GM19463 (cell line): ENCODE measurements around the gene NOS2.
"Not testable (repeated sequence)": the region's sequence is repeated elsewhere in the genome, so short reads cannot be mapped to it uniquely, and the experiment has no call there.

Source experiments
- ATAC-seq: cut with Tn5 transposase; IDR thresholded peaks from one replicate; pipeline ENCODE4 v1.9.1; 2021; ENCODE audit warnings: mild to moderate bottlenecking, moderate library complexity; ENCODE audit not compliant: unreplicated experiment

NOS2 gene

DNA sequence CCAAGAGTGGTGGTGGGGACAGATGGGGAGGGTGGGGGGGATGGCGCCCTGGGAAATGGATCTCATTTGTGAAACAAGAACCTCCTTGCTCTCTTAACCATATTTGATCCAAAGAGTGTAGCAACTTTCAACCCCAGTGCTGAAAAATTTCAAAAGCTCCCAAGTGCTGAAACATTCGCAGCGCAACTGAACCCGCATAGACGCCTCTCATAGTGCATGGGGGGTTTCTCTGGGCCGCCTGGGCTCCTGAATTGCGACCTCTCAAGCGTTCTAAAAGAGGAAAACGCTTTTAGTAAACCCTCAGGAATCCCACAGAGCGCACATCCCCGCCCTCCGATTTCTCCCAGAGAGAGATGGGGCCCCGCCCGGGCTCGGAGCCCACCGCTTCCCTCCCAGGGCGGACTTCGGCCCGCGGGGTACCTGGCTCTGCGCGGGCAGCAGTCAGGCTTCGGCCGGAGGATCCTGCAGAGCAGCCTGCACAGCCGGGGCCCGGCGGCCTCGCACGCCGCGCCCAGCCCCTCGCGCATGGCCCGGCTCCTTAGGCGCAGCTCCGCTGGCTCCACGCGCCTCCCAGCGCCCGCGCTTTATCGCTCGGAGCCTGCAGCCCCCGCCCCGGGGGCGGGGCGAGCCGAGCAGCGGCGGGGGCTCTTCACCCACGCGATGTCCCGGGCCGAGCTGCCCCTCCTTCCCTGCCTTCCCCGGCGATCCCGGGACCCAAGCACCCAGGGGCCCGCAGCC lies 7.0 kb downstream of the NOS2 start:
- no peak for ATAC-seq

DNA sequence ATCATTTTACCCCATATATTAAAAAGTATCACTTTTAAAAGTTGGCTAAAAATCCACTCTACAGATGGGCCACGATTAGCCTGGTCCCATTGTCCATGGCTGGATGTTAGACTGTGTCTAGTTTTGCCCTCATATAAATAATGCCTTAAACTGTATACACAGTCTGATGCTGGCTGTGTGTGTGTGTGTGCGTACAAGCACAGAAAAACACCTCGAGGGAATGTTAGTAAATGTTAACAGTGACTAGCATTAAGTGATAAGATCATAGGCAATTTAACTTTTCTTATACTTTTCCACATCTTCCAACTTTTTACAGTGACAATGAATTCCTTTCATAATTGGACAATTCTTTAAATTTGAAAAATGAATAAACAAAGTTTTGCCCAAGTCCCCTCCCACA lies 8.2 kb downstream of the NOS2 start:
- no peak for ATAC-seq

DNA sequence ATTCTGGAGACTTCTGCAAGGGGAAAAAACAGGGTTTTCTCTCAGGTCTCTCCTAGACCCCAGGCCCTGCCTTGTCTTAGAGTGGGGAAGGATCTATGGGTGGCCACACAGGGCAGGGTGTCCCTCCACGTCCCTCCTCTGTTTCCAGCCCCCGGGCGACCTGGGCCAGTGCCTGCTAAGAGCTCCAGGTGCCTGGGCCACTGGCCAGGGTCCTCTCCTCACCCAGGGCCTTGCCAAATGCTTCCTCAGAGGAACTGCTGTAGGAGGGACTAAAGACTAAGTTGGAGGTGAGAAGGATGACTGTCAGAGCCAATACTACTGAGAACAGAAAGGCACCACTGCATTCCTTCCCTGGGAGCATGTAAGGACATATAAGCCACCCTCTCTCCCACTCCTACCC lies 11.4 kb downstream of the NOS2 start:
- no peak for ATAC-seq

DNA sequence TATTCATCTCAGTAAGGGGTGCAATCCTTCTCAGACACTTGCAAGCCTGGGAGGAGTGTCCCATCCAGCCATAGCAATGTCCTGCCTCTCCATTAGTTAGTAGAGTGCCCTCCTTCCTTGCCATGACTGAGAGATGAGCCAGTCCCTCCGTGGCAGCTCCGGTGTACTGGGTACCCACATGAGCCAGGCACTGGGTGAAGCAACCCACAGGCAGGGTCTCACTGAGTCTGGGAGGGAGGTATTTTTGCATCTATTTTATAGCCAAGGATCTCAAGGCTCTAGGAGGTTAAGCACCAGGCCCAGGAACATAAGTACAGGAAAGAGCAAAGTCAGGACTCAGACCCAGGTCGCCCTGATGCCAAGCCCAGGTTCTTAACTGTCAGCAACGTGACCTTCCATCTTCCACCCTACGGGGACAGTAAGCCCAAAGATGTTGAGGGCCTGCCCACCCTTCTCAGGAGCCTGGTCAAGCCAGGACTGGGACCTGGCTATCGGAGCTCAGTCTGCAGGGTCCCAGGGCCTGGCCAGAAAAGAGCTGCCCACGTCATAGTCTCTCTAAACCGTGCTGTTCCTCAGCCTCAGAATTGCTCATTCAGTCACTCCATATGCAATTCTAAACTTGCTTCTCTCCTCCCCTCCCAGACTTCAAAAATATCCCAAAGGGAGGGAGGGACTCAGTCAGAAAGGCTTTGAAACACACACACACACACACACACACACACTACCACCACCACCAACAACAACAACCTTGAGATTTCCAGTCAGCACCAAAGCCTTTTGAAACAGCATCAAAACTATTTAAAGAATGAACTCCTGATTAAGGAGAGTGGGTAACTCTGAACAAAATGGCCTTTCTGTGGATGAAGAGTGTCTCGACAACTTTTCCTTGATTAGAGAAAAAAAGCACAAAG lies 16.6 kb downstream of the NOS2 start:
- no peak for ATAC-seq

GRCh38 chr17:27782791-27783206 lies 17.5 kb downstream of the NOS2 start:
- no peak for ATAC-seq

GRCh38 chr17:27780828-27781404 lies 19.4 kb downstream of the NOS2 start:
- no peak for ATAC-seq

GRCh38 chr17:27780092-27780827 lies 20.1 kb downstream of the NOS2 start:
- no peak for ATAC-seq

GRCh38 chr17:27778183-27778582 lies 22.1 kb downstream of the NOS2 start:
- ATAC-seq = no peak

- ATAC-seq = no peak
Observed at GRCh38 chr17:27776882-27777624, 23.3 kb downstream of the NOS2 start.

GRCh38 chr17:27771586-27771985 lies 28.7 kb downstream of the NOS2 start:
- ATAC-seq = no peak

DNA sequence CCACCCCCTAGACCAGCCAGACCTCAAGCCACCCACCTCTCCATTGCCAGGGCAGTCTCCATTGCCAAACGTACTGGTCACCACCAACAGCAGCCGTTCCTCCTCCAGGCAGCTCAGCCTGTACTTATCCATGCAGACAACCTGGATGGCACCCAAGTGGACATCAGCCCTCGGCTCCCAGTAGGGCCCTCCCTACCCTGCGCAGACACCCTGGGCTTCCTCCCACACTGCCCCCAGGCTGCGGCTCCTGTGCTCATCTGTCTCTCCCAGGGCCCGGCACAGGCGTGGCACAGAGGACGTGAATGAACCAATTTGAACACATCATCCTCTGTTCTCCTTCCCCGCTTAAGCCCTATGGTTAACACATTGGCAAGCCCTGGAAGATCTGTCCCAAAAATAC lies 29.5 kb downstream of the NOS2 start:
- no peak for ATAC-seq

- ATAC-seq = no peak
Observed at GRCh38 chr17:27768858-27769410, 31.4 kb downstream of the NOS2 start.

DNA sequence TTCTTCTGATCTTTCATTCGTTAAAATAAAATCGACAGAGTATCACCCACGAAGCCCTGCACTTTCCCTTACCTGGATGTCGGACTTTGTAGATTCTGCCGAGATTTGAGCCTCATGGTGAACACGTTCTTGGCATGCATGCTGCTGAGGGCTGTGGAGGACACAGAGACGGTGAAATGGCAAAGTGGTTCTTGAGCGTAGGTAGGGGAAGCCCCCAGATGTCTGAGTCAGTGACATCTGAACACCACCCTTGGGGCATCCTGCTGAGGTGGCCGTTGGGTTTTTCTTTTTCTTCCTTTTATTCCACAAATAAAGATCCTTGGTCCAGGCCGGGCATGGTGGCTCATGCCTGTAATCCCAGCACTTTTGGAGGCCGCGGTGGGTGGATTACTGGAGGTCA lies 33.9 kb downstream of the NOS2 start:
- ATAC-seq = no peak

GRCh38 chr17:27765353-27765752 lies 35.0 kb downstream of the NOS2 start:
- ATAC-seq = no peak

DNA sequence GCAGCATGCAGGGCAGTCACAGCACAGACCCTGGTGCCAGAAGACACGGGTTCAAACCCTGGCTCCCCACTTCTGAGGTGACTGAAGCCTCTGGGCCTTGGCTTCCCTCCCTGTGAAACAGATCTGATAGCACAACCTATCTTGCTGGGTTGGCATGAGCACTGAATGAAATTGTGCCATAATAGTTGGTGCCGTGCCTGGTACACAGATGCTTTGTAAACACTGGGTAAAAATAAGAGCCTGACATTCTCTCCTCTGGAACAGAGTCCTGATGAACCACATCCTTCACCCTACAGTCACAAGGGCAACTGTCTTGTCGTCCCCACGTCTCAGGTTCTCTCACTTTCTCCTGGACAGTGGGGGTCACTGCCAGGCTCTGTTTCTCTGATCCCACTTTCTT lies 35.7 kb downstream of the NOS2 start:
- no peak for ATAC-seq

DNA sequence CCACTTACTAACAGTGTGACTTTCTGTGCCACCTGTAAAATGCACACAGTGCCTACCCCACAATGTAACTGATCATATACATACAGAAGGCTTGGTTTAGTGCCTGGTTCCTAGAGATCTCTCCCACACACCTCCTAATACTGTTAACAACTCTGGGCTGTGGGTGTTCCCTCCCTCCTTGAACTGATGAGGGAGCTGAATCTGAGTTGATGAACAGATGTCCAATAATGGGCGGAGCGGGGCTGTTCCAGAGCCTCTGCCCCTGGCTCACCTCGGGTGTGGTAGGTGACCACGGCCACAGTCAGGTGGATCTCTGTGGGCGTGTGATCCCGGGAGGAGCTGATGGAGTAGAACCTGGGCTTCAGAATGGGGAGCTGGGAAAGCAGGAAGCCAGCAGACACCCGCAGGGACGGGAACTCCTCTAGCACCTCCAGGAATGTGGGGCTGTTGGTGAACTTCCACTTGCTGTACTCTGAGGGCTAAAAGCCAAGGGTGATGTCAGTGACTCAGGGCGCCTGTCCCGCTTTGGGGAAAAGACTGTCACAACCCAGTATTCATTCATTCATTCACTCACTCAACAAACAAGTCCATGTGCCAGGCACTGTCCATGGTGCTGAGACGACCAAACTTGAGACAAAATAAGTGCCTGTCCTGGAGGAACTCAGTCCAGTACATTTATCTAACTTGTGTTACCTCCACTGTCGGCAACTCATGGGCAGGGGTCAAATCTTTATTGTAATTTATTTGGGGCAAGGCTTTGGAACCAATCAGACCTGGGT lies 37.6 kb downstream of the NOS2 start:
- ATAC-seq = no peak

DNA sequence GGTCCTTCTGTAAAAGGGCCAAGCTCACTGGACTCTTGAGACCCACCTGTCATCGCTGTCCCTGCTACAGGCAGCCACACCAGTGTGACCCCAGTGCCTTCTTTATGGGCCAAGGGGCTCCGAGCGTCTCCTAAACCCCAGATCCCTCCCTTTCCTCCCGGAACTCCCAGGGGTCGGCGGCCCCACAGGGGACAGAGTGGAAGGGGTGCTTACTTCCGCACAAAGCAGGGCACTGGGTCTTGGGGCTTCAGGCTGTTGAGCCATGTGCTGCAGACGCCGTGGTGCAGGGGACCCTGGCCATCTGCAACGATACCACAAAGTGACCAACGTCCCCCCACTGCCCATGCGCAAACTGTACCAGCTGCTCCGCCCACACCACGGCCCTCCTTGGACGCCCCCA lies 39.4 kb downstream of the NOS2 start:
- not testable (repeated sequence) for ATAC-seq

DNA sequence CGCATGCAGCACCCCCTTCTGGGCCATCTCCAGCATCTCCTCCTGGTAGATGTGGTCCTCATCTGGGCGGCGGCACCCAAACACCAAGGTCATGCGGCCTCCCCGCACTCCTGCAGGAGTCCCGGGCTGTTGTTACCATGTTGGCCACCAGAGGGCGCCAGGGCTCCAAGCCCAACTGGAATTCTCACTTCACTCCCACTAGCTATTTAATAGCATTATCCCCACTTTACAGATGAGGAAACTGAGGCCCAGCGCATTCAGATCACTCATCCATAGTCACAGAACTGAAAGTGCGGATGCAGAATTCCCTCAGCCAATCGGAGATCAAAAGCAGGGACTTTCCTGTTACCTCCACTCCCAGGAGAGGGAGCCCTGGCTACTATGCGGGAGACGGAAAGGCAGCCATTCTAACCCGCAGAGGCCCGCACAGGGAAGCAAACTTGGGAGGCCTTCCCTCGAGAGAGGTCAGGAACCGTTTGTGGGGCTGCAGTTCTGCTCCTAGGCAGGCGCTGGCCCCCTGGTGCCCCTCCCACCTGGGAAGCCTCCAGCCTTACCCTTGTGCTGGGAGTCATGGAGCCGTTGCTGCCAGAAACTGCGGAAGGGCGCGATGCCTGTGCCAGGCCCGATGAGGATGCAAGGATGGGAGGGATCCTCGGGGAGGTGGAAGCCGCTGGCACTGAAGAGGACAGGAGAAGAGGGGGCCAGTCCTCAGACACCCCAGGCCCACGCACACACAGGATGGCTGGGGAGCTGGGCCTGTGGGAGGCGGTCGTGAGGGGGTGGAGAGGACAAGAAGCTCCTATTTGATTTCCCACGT lies 40.1 kb downstream of the NOS2 start:
- ATAC-seq = no peak

DNA sequence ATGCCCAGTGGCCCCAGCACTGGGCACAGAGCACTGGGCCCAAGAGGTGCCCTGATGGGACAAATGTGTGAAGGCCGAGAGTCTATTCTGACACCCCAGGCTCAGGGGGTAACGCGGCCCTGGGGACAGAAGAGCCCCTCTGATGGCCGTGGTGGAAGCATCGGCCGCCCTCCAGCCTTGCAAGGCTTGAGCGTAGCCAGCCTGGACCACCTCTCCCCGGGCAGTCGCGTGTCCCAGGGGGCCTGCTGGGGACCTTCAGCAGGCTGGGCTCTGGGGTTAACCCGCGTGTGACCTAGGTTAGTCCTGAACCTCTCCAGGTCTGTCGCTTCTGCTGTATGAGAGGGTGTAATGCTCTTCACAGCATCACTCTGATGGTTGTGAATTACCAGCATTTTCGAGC lies 40.8 kb downstream of the NOS2 start:
- no peak for ATAC-seq
